ENCODE data around the gene RBM42. TPM values are rescaled to one million over a fixed set of nuclear protein-coding genes. Genes with fewer than 3 reads are reported as not detected.
A peak's percentile ranks its signal among the peaks of the same experiment; 100 is the strongest.
"Not testable (repeated sequence)": the region's sequence is repeated elsewhere in the genome, so short reads cannot be mapped to it uniquely, and the experiment has no call there.

RBM42 gene
- total RNA-seq, 1 donor from 2014 or later = 116 TPM

DNA sequence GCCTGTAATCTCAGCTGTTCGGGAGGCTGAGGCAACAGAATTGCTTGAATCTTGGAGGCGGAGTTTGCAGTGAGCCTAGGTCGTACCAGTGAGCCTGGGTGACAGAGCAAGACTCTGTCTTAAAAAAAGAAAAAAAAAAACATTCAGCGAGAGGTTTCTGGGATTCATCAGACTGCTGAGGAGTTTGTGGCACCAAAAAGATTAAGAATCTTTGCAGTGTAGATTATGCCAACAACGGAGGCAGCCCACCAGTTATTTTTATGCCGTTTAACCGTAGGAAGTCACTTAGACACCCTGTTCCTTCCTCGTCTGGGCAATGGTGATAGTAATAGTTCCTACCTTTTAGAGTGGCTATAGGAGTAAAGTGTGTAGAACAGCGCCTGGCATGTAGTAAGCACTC lies 21.7 kb downstream of the RBM42 start:
- Mint-ChIP-seq H3K36me3 (ENCODE audit: low read depth, unreplicated experiment) (peaks cover 10% of the 10 kb centered on the region), H3K27me3 (ENCODE audit: unreplicated experiment) (peaks cover 11% of the 10 kb centered on the region), H3K4me1 (ENCODE audit: unreplicated experiment) (peaks cover 16% of the 10 kb centered on the region), H3K4me3 (ENCODE audit: unreplicated experiment) (peak overlapping the region; percentile 59), H3K27ac (ENCODE audit: unreplicated experiment) (peak overlapping the region; percentile 48), H3K9me3 (ENCODE audit: unreplicated experiment) (no peaks in the 10 kb centered on the region)
- TF ChIP-seq, protein P1, sequence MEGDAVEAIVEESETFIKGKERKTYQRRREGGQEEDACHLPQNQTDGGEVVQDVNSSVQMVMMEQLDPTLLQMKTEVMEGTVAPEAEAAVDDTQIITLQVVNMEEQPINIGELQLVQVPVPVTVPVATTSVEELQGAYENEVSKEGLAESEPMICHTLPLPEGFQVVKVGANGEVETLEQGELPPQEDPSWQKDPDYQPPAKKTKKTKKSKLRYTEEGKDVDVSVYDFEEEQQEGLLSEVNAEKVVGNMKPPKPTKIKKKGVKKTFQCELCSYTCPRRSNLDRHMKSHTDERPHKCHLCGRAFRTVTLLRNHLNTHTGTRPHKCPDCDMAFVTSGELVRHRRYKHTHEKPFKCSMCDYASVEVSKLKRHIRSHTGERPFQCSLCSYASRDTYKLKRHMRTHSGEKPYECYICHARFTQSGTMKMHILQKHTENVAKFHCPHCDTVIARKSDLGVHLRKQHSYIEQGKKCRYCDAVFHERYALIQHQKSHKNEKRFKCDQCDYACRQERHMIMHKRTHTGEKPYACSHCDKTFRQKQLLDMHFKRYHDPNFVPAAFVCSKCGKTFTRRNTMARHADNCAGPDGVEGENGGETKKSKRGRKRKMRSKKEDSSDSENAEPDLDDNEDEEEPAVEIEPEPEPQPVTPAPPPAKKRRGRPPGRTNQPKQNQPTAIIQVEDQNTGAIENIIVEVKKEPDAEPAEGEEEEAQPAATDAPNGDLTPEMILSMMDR (IDR thresholded peaks at IDR 0.05; ENCODE audit: unreplicated experiment) = no peak
- no peak for DNase-seq (ENCODE audit: low spot score)

DNA sequence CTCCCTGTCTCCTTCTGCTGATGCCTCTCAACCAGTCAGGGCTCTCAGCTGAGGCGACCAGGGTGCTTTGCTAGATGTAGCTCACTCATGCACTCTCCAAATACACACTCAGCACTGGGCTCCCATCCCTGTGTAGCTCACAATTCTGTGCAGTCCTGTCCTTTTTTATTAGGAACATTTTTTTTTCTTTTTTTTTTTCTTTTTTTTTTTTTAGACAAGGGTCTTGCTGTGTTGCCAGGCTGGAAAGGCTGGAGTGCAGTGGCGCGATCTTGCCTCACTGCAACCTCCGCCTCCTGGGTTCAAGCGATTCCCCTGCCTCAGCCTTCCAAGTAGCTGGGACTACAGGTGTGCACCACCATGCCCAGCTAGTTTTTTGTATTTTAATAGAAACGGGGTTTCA lies 26.0 kb downstream of the RBM42 start:
- peaks cover 29% of the 10 kb centered on the region for H3K36me3 Mint-ChIP-seq (ENCODE audit: low read depth, unreplicated experiment)
- not testable (repeated sequence) for DNase-seq (ENCODE audit: low spot score); H3K4me1 Mint-ChIP-seq (ENCODE audit: unreplicated experiment); H3K27ac Mint-ChIP-seq (ENCODE audit: unreplicated experiment); H3K9me3 Mint-ChIP-seq (ENCODE audit: unreplicated experiment); H3K27me3 Mint-ChIP-seq (ENCODE audit: unreplicated experiment); H3K4me3 Mint-ChIP-seq (ENCODE audit: unreplicated experiment)

DNA sequence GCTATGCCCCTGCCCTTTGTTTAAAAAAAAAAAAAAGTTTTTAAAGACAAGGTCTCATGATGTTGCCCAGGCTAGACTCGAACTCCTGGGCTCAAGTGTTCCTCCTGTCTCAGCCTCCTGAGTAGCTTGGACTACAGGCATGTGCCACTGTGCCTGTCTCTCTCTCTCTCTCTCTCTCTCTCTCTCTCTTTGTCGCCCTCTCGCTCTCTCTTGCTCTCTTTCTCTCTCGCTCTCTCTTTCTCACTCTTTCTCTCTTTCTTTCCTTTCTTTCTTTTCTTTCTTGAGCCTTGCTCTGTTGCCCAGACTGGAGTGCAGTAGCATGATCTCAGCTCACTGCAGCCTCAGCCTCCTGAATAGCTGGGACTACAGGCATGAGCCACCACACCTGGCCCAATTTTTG lies 26.8 kb downstream of the RBM42 start:
- no peak for DNase-seq (ENCODE audit: low spot score)
- Mint-ChIP-seq H3K4me1 (ENCODE audit: unreplicated experiment) (peaks cover 7% of the 10 kb centered on the region), H3K9me3 (ENCODE audit: unreplicated experiment) (no peaks in the 10 kb centered on the region), H3K36me3 (ENCODE audit: low read depth, unreplicated experiment) (peaks cover 31% of the 10 kb centered on the region), H3K27ac (ENCODE audit: unreplicated experiment) (no peak overlapping the region), H3K27me3 (ENCODE audit: unreplicated experiment) (peaks cover 4% of the 10 kb centered on the region), H3K4me3 (ENCODE audit: unreplicated experiment) (peak overlapping the region; percentile 53)
- TF ChIP-seq, protein P1 (IDR thresholded peaks at IDR 0.05; ENCODE audit: unreplicated experiment) = no peak

DNA sequence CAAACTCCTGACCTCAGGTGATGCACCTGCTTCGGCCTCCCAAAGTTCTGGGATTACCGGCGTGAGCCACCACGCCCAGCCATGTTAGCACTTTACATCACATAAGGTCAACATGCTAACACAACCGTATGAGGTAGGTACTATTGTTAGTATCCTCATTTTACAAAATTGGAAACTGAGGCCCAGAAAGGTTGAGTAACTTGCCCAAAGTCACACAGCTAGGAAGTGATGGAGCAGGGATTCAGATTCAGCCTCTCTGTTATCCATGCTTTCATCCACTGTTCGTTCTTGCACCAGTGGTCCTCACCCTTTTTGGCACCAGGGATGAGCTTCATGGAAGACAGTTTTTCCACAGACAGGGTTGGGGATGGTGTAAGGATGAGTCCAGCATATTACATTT lies 27.9 kb downstream of the RBM42 start:
- Mint-ChIP-seq H3K27me3 (ENCODE audit: unreplicated experiment) (peaks cover 2% of the 10 kb centered on the region), H3K4me1 (ENCODE audit: unreplicated experiment) (no peaks in the 10 kb centered on the region), H3K9me3 (ENCODE audit: unreplicated experiment) (no peaks in the 10 kb centered on the region), H3K36me3 (ENCODE audit: low read depth, unreplicated experiment) (peaks cover 29% of the 10 kb centered on the region), H3K4me3 (ENCODE audit: unreplicated experiment) (no peak overlapping the region), H3K27ac (ENCODE audit: unreplicated experiment) (no peak overlapping the region)
- TF ChIP-seq, protein P1 (IDR thresholded peaks at IDR 0.05; ENCODE audit: unreplicated experiment) = no peak
- DNase-seq (ENCODE audit: low spot score) = no peak

DNA sequence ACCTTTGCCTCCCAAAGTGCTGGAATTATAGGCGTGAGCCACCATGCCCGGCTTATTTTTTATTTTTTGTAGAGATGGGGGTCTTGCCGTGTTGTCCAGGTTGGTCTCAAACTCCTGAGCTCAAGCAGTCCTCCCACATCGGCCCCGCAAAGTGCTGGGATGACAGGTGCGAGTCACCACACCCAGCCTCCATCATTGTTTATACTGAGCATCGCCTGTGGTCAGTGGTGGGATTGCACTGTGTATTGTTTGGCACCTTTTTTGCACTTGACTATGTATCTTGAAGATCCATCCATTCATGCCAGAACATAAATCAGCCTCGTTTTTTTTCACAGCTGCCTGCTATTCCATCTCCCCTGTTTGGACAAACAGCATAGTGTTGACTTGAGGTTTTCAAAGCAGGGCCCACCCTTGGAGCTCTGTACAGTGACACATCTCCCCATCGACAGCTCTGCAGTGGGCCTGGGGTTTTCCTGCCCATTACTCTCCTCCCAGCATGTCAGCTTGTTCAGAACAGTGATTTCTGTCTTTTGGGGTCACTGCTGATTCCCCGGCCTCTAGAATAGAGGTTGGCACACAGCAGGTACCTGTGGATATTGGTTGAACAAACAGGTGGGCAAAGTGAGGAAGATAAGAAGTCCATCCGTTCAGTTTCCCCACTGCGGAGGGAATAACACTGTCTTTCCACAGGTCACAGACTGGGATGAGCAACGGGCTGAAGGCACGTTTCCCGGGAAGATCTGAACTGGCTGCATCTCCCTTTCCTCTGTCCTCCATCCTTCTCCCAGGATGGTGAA lies 29.3 kb downstream of the RBM42 start:
- peaks cover 27% of the 10 kb centered on the region for H3K36me3 Mint-ChIP-seq (ENCODE audit: low read depth, unreplicated experiment)
- H3K4me1 Mint-ChIP-seq (ENCODE audit: unreplicated experiment) = no peaks in the 10 kb centered on the region
- TF ChIP-seq, protein P1 (IDR thresholded peaks at IDR 0.05; ENCODE audit: unreplicated experiment) = peak; percentile 58
- no peaks in the 10 kb centered on the region for H3K9me3 Mint-ChIP-seq (ENCODE audit: unreplicated experiment)
- peak overlapping the region; percentile 1 for H3K4me3 Mint-ChIP-seq (ENCODE audit: unreplicated experiment)
- no peak overlapping the region for H3K27ac Mint-ChIP-seq (ENCODE audit: unreplicated experiment)
- no peak for DNase-seq (ENCODE audit: low spot score)
- H3K27me3 Mint-ChIP-seq (ENCODE audit: unreplicated experiment) = peaks cover 2% of the 10 kb centered on the region
